Bronchial epithelial cell (primary cell): ENCODE measurements around the gene RPTOR. TPM values are rescaled to one million over a fixed set of nuclear protein-coding genes. Genes with fewer than 3 reads are reported as not detected.

Source experiments
- DNase-seq: peaks from one replicate; pipeline ENCODE4 v3.0.0-alpha.2; 2010; ENCODE audit warnings: low read depth
- FAIRE-seq: peaks from 2 replicates; lab custom pipeline; 2011; peaks lifted over from hg19 to GRCh38; lab: Jason Lieb, UNC
- H3K27me3 ChIP-seq: 2 replicates; pipeline ENCODE4 v1.5.1; 2011; ENCODE audit warnings: low read length; ENCODE audit not compliant: control insufficient read depth, insufficient read depth
- H3K36me3 ChIP-seq: 2 replicates; pipeline ENCODE4 v1.5.1; 2011; ENCODE audit warnings: low read length; ENCODE audit not compliant: control insufficient read depth, insufficient read depth
- H3K4me3 ChIP-seq: 2 replicates; pipeline ENCODE4 v1.5.1; 2011; ENCODE audit warnings: mild to moderate bottlenecking, low read depth, low read length, control low read depth
- CTCF ChIP-seq: IDR thresholded peaks from 2 replicates; pipeline ENCODE4 v1.5.1; 2011; ENCODE audit warnings: mild to moderate bottlenecking, moderate library complexity, low read length, control low read depth, inconsistent platforms; ENCODE audit not compliant: insufficient read depth, severe bottlenecking
- total RNA-seq: library from RNA; depleted of rRNA; stranded (reverse); fragments of >200 nt; gene quantifications from 2 replicates; pipeline ENCODE4 v1.2.1, GENCODE V29; 2014

RPTOR gene
- total RNA-seq, 1 donor from 2014 or later: 14.0 TPM

DNA sequence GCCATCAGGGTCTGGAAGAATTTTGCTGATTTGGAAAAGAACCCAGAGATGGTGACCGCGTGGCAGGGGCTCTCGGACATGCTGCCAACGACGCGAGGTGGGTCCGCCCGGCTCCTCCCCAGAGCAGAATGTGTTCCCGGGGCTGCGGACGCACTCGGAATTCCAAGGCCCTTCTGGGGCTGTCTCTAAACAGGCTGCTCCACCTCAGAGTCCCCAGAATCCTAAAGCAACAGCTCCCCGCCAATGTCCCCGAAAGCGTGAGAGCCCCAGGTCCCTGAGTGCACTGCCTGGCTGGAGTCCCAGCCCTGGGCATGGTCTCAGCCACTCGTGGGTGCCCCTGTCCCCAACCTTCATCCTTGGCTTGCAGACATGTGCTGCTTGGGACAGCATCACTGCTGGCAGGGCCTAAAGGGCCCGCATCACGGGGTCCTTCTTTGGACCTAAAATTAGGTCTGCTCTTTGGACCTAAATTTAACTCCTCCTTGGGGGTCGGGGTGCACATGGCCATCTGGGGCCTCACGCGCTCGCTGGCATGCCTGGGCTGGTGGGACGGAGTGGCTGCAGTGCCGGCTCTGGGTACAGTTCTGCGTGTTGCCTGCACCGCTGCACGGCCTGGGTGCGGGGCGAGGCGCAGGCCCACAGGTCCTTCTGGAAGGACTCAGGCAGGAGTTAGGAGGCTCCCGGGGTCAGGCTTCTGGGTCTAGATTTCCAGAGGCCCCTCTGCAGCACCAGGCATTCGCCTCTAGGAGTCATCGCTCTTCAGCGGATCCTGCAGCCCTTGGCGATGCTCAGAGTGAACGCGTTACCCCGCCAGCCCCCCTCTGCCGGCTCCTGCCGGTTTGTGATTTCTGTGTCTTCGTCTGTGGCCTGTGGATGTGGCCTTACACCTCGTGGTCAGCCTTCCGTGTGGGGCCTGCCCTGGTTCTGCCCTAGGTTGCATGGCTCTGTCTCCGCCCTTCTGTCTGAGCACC lies 405.1 kb downstream of the RPTOR start:
- no peak for FAIRE-seq
- Histone ChIP-seq H3K4me3 (no peak overlapping the region), H3K27me3 (no peaks in the 10 kb centered on the region), H3K36me3 (peaks cover 8% of the 10 kb centered on the region)
- no peak for DNase-seq
- no peak for TF ChIP-seq CTCF

DNA sequence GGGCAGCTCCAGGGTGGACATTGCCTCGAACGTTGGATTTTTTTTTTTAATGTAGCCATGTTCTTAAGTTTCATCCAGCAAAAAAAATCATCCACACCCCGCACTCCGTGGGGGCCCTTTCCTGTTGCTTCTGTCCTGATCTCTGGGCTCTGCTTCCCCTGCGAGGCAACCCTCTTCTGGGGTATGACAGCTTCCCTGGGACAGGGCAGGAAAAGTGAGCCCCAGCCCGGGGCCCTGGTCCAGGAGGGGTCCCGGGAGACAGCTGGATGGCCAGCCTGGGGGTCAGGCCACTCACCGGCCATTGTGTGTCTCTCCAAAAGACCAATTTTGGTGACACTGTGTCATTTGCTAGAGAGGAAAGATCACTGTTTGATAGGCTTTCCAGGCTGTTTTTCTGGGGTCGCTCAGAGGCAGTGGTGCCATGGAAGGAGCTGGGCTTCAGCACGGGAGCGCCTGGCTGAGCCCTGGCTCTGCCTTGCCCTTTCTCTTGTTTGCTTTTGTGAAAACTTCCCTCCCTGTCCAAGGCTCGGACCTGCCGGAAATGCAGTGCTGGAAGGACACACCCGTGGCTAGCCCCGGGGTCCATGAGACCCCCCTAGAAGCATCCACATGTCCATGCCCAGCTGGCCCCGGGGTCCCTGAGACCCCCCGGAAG lies 406.0 kb downstream of the RPTOR start:
- TF ChIP-seq CTCF: no peak
- DNase-seq (no peak), FAIRE-seq (no peak)
- no peaks in the 10 kb centered on the region for H3K27me3 ChIP-seq
- H3K4me3 ChIP-seq: no peak overlapping the region
- H3K36me3 ChIP-seq: peaks cover 7% of the 10 kb centered on the region

DNA sequence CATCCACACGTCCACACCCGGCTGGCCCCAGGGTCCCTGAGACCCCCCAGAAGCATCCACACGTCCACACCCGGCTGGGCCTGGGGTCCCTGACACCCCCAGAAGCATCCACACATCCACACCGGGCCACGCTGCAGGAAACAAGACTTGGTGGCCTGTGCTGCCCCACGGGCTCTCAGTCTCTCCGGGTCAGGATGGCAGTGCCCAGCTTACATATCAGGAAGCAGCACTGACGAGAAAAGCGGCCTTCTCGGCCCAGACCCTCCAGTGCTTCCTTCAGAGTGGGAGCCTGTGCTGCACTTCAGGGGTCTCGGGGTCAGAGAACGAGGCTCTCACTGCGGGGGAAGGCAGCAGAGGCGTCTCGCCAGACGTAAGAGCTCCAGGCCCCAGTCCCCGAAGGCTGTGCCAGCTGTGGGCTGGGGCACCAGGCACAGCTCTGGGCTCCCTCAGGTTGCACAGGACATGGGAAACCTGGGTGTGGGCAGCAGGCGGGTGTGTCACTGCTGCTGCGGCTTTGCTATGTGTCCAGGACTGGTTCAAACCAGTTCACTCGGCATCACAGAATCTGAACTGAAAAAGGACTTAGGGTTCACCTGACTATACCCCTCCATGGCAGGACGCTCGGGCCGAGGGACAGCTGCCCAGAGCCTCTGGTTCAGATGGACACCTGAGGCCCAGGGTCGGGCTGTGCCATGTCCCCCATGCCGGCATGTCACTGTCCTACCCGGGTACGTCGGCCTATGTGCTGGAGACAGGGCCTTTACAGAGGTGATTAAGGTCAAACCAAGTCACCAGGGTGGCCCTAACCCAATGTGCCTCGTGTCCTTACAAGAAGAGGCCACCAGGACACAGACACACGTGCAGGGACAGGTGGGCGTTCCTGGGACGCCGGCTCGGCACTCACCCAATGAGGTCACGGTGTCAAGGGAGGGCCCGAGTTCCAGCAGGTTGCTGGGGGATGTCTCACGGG lies 406.8 kb downstream of the RPTOR start:
- FAIRE-seq (peak; percentile 88), DNase-seq (no peak)
- no peak for TF ChIP-seq CTCF
- H3K27me3 ChIP-seq: no peaks in the 10 kb centered on the region
- H3K4me3 ChIP-seq: no peak overlapping the region
- H3K36me3 ChIP-seq: peaks cover 6% of the 10 kb centered on the region

GRCh38 chr17:80952291-80952690 lies 407.7 kb downstream of the RPTOR start:
- peaks cover 5% of the 10 kb centered on the region for H3K36me3 ChIP-seq

More at GRCh38 chr17:80952291-80952690, 407.7 kb downstream of the RPTOR start:
- no peak for FAIRE-seq
- H3K4me3 ChIP-seq: no peak overlapping the region
- TF ChIP-seq CTCF: no peak
- DNase-seq: no peak
- no peaks in the 10 kb centered on the region for H3K27me3 ChIP-seq
